A549 (cell line): Measurements from ENCODE around the gene ZBTB20. TPM values are rescaled to one million over a fixed set of nuclear protein-coding genes. Genes with fewer than 3 reads are reported as not detected.

ENCODE experiments used
- ATAC-seq, 2 experiments: fragments of 200-7000 bp in 1 of 2; fragments of >200 bp in 1 of 2; cut with Nextera tagmentation in 1 of 2; cut with Tn5 transposase in 1 of 2; 3 replicates each; pipeline versions ENCODE4 v1.8.0 to v1.9.1; 2018 to 2020; ENCODE audit warnings: mild to moderate bottlenecking in 1 of 2, moderate library complexity in 1 of 2
- CTCF ChIA-PET: fragments of 300-600 bp; sonication (Branson Sonifier 250); formaldehyde crosslinking; extraction: SDS; loops from one replicate; lab custom pipeline; 2021; ENCODE audit warnings: antibody characterized with exemption, inconsistent platforms; lab: Yijun Ruan, JAX
- POLR2A ChIA-PET: fragments of 350-600 bp; formaldehyde crosslinking; extraction: SDS; loops from one replicate; lab custom pipeline; 2021; ENCODE audit warnings: antibody characterized with exemption, inconsistent platforms; lab: Yijun Ruan, JAX
- DNase-seq, 2 experiments: peaks; one replicate each; pipeline versions ENCODE4 v3.0.0 to v3.0.0-alpha.2; 2011 to 2016; ENCODE audit warnings: low read depth in 1 of 2, low spot score in 1 of 2
- FAIRE-seq: peaks from 2 replicates; lab custom pipeline; 2011; peaks lifted over from hg19 to GRCh38; lab: Jason Lieb, UNC
- H3K27ac ChIP-seq, 2 experiments: fragments of >200 bp; sonication (Bioruptor Twin); formaldehyde crosslinking; 3 replicates each; pipeline ENCODE4 v1.5.1; 2016 to 2017
- H3K4me1 ChIP-seq: fragments of >200 bp; sonication (Bioruptor Twin); formaldehyde crosslinking; 3 replicates; pipeline ENCODE4 v1.6.1; 2016
- H3K4me2 ChIP-seq: fragments of >200 bp; sonication (Bioruptor Twin); formaldehyde crosslinking; 3 replicates; pipeline ENCODE4 v1.6.1; 2016
- H3K4me3 ChIP-seq: fragments of >200 bp; sonication (Bioruptor Twin); formaldehyde crosslinking; 3 replicates; pipeline ENCODE4 v1.5.1; 2016
- H3K9me3 ChIP-seq: fragments of >200 bp; sonication (Bioruptor Twin); formaldehyde crosslinking; 3 replicates; pipeline ENCODE4 v1.6.1; 2016
- CBX2 ChIP-seq: fragments of 200-600 bp; sonication (generic); IDR thresholded peaks from 2 replicates; pipeline ENCODE4 v1.6.1; 2016; ENCODE audit warnings: low read depth, mild to moderate bottlenecking, borderline replicate concordance
- CEBPB ChIP-seq, 2 experiments: fragments of >200 bp in 1 of 2; sonication (Bioruptor Twin) in 1 of 2; formaldehyde crosslinking in 1 of 2; IDR thresholded peaks; 2 replicates each; pipeline ENCODE4 v1.6.1; 2012 to 2016
- E2F6 ChIP-seq: IDR thresholded peaks from 2 replicates; pipeline ENCODE4 v1.6.1; 2012; ENCODE audit warnings: low read depth, borderline replicate concordance
- EHF ChIP-seq: fragments of 250-450 bp; sonication (Bioruptor Pico); IDR thresholded peaks from 2 replicates; pipeline ENCODE4 v1.5.0; 2020; ENCODE audit warnings: mild to moderate bottlenecking
- EHMT2 ChIP-seq: fragments of 200-600 bp; sonication (generic); IDR thresholded peaks from 2 replicates; pipeline ENCODE4 v1.6.1; 2016; ENCODE audit warnings: antibody characterized with exemption, low read depth, mild to moderate bottlenecking, moderate library complexity
- ESRRA ChIP-seq: fragments of 150-350 bp; IDR thresholded peaks from 2 replicates; pipeline ENCODE4 v1.6.1; 2014; ENCODE audit warnings: mild to moderate bottlenecking, low read length, borderline replicate concordance
- HDAC2 ChIP-seq: fragments of 200-600 bp; sonication (generic); IDR thresholded peaks from 2 replicates; pipeline ENCODE4 v1.6.1; 2016
- HEYL ChIP-seq: fragments of 250-450 bp; sonication (Bioruptor Pico); IDR thresholded peaks from 2 replicates; pipeline ENCODE4 v1.8.0; 2021; ENCODE audit warnings: mild to moderate bottlenecking, moderate library complexity
- MYC ChIP-seq: IDR thresholded peaks from 2 replicates; pipeline ENCODE4 v1.6.1; 2012; ENCODE audit warnings: mild to moderate bottlenecking, inconsistent platforms, low read length, improper control_type of control experiment, borderline replicate concordance
- NR3C1 ChIP-seq: fragments of >200 bp; sonication (Bioruptor Twin); formaldehyde crosslinking; IDR thresholded peaks from 3 replicates; pipeline ENCODE4 v1.6.1; 2017
- PBX3 ChIP-seq: IDR thresholded peaks from 2 replicates; pipeline ENCODE4 v1.6.1; 2012
- POLR2AphosphoS2 ChIP-seq: conservative IDR thresholded peaks from 2 replicates; pipeline ENCODE4 v1.6.1; 2012; ENCODE audit warnings: low read length, improper control_type of control experiment, inconsistent platforms
- RARB ChIP-seq: fragments of 250-450 bp; sonication (Bioruptor Pico); IDR thresholded peaks from 2 replicates; pipeline ENCODE4 v1.8.0; 2021; ENCODE audit warnings: mild to moderate bottlenecking, moderate library complexity
- RNF2 ChIP-seq: fragments of 200-600 bp; sonication (generic); IDR thresholded peaks from 2 replicates; pipeline ENCODE4 v1.6.1; 2016; ENCODE audit warnings: low read depth, mild to moderate bottlenecking, antibody characterized with exemption, moderate library complexity, borderline replicate concordance
- TP53 ChIP-seq: fragments of 250-450 bp; sonication (Bioruptor Pico); IDR thresholded peaks from 2 replicates; pipeline ENCODE4 v1.5.0; 2021; ENCODE audit warnings: mild to moderate bottlenecking, moderate library complexity
- ZFP36 ChIP-seq: fragments of 450-650 bp; IDR thresholded peaks from 2 replicates; pipeline ENCODE4 v1.6.1; 2014; ENCODE audit warnings: borderline replicate concordance; ENCODE audit not compliant: partially characterized antibody
- ZSCAN20 ChIP-seq: fragments of 250-450 bp; sonication (Bioruptor Pico); IDR thresholded peaks from 2 replicates; pipeline ENCODE4 v1.8.0; 2022; ENCODE audit warnings: mild to moderate bottlenecking, moderate library complexity
- WGBS: methylation state at CpG from one replicate; pipeline ENCODE4 v1.1.6; 2017; ENCODE audit errors: missing lambda C conversion rate; 5-methylcytosine and 5-hydroxymethylcytosine counted together
- polyA plus RNA-seq, 4 experiments: library from polyadenylated mRNA; depleted of rRNA in 3 of 4; stranded (reverse); fragments of >200 nt; fragmentation: RNase III in 1 of 4; extraction: RNeasy Plus Mini Kit Qiagen cat#74134 plus additional on column Dnase treatment in 1 of 4; gene quantifications; 2 replicates in 3 of 4; 3 replicates in 1 of 4; pipeline ENCODE4 v1.2.3, GENCODE V29; 2011 to 2017
- TF ChIP-seq, protein P1 (sequence below): fragments of 150-350 bp; IDR thresholded peaks from 2 replicates; pipeline ENCODE4 v1.6.1; 2014; ENCODE audit warnings: low read depth, mild to moderate bottlenecking, low read length
- TF ChIP-seq, protein P2 (sequence below): fragments of >200 bp; sonication (Bioruptor Twin); formaldehyde crosslinking; IDR thresholded peaks from 3 replicates; pipeline ENCODE4 v1.5.1; 2016
- TF ChIP-seq, protein P3 (sequence below): fragments of 250-450 bp; sonication (Bioruptor Pico); IDR thresholded peaks from 2 replicates; pipeline ENCODE4 v1.5.0; 2020; ENCODE audit warnings: low read depth, mild to moderate bottlenecking, moderate library complexity

ZBTB20 gene
- polyA plus RNA-seq, 2 of the 4 experiments (the other 2 are of a cell fraction) = 0.85 to 5.0 TPM

DNA sequence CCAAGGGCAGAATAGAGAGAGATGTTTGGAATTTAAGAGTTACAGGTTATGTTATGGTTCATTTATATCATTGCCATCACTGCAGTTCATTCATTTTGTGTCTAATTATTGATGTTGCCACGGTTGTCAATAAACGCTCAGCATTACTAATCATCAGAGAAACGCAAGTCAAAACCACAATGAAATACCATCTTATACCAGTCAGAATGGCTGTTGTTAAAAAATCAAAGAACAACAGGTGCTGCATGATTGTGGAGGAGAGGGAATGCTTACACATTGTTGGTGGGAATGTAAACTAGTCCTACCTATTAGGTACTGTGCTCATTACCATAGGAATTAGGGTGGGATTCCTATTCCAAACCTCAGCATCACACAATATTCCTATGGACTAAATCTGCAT, 502.7 kb downstream of the ZBTB20 start:
- POLR2A ChIA-PET = no interaction called here
- no peak for DNase-seq
- no peak overlapping the region for H3K27ac ChIP-seq

GRCh38 chr3:114642951-114643741, 503.9 kb downstream of the ZBTB20 start:
- H3K4me2 ChIP-seq = no peak overlapping the region
- WGBS = 98% methylated on average over 1 of the region's 1 CpG
- peaks cover 7% of the 10 kb centered on the region; the same call in 1 of the 3 replicates for H3K4me1 ChIP-seq
- POLR2A ChIA-PET = no interaction called here
- no peak for ATAC-seq
- CTCF ChIA-PET = no interaction called here
- H3K4me3 ChIP-seq = no peak overlapping the region
- no peak for TF ChIP-seq POLR2AphosphoS2
- TF ChIP-seq ZSCAN20 (CRISPR knock-in tag) = no peak
- no peak for TF ChIP-seq RNF2
- no peak for TF ChIP-seq TP53
- no peak for TF ChIP-seq ZFP36
- TF ChIP-seq, protein P1, sequence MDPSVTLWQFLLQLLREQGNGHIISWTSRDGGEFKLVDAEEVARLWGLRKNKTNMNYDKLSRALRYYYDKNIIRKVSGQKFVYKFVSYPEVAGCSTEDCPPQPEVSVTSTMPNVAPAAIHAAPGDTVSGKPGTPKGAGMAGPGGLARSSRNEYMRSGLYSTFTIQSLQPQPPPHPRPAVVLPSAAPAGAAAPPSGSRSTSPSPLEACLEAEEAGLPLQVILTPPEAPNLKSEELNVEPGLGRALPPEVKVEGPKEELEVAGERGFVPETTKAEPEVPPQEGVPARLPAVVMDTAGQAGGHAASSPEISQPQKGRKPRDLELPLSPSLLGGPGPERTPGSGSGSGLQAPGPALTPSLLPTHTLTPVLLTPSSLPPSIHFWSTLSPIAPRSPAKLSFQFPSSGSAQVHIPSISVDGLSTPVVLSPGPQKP = no peak
- no peak for TF ChIP-seq MYC
- TF ChIP-seq NR3C1 = no peak
- TF ChIP-seq, protein P2, sequence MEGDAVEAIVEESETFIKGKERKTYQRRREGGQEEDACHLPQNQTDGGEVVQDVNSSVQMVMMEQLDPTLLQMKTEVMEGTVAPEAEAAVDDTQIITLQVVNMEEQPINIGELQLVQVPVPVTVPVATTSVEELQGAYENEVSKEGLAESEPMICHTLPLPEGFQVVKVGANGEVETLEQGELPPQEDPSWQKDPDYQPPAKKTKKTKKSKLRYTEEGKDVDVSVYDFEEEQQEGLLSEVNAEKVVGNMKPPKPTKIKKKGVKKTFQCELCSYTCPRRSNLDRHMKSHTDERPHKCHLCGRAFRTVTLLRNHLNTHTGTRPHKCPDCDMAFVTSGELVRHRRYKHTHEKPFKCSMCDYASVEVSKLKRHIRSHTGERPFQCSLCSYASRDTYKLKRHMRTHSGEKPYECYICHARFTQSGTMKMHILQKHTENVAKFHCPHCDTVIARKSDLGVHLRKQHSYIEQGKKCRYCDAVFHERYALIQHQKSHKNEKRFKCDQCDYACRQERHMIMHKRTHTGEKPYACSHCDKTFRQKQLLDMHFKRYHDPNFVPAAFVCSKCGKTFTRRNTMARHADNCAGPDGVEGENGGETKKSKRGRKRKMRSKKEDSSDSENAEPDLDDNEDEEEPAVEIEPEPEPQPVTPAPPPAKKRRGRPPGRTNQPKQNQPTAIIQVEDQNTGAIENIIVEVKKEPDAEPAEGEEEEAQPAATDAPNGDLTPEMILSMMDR = no peak
- no peak for TF ChIP-seq PBX3
- TF ChIP-seq, protein P3, sequence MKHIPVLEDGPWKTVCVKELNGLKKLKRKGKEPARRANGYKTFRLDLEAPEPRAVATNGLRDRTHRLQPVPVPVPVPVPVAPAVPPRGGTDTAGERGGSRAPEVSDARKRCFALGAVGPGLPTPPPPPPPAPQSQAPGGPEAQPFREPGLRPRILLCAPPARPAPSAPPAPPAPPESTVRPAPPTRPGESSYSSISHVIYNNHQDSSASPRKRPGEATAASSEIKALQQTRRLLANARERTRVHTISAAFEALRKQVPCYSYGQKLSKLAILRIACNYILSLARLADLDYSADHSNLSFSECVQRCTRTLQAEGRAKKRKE = no peak
- TF ChIP-seq, all 56 proteins: peak for 0
- Histone ChIP-seq H3K27ac (no peak overlapping the region), H3K9me3 (no peaks in the 10 kb centered on the region)
- no peak for DNase-seq
- FAIRE-seq = peak; percentile 54

More for the DNA sequence above, 502.7 kb downstream of the ZBTB20 start:
- Histone ChIP-seq H3K4me3 (no peak overlapping the region), H3K4me2 (no peak overlapping the region), H3K4me1 (peaks cover 13% of the 10 kb centered on the region), H3K9me3 (no peaks in the 10 kb centered on the region)
- CTCF ChIA-PET = no interaction called here
- FAIRE-seq = no peak
- TF ChIP-seq EHF (CRISPR knock-in tag) (no peak), HEYL (CRISPR knock-in tag) (no peak), EHMT2 (no peak), RARB (no peak)
- TF ChIP-seq, protein P3 = no peak
- ATAC-seq = no peak
- WGBS = 90% methylated on average over 3 of the region's 3 CpGs

DNA sequence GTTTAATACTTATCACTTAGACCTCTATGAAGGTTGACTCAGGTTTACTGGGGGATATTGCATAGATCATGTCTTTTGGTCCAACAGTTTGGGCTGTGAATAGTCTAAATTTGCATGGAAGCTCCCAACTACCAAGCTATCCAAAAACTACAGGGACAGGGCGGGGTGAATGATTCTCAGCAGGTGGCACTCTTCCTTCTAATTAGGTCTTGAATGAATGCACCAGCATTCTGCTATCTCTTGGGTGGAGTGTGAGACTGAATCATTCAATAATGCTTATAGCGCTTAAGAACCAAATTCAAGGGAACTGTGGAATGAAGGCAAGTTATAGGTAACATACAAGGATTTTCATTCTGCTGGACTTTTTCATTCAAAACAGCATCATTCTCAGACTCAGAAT, 507.0 kb downstream of the ZBTB20 start:
- Histone ChIP-seq H3K4me2 (no peak overlapping the region), H3K9me3 (no peaks in the 10 kb centered on the region), H3K4me3 (no peak overlapping the region), H3K27ac (no peak overlapping the region), H3K4me1 (no peaks in the 10 kb centered on the region)
- CTCF ChIA-PET = interaction anchor here (0.7 kb wide), 1 partner anchor 10 kb away, joined by 3 read pairs; no protein-coding TSS in a partner anchor
- no peak for TF ChIP-seq ESRRA
- no peak for TF ChIP-seq HDAC2
- TF ChIP-seq E2F6 = no peak
- no peak for TF ChIP-seq CBX2
- no peak for TF ChIP-seq CEBPB (IDR thresholded peaks at IDR 0.05)
- TF ChIP-seq, protein P2 = no peak
- DNase-seq (no peak), ATAC-seq (no peak), FAIRE-seq (no peak)
- POLR2A ChIA-PET = no interaction called here
- WGBS = 96% methylated on average over 2 of the region's 2 CpGs
